HL-60 (cell line): ENCODE measurements around the gene NUCB1.
A peak's percentile ranks its signal among the peaks of the same experiment; 100 is the strongest.

ENCODE experiments used
- DNase-seq, 2 experiments: peaks; one replicate each; pipeline ENCODE4 v3.0.0-alpha.2; 2010 to 2020; ENCODE audit warnings: low read depth in 1 of 2, low spot score in 1 of 2
- H3K27ac ChIP-seq: fragments of 250-450 bp; sonication (Bioruptor Pico); replicated peaks from 2 replicates; pipeline ENCODE4 v1.5.1; 2020; ENCODE audit warnings: mild to moderate bottlenecking, moderate library complexity
- H3K27me3 ChIP-seq: fragments of 250-450 bp; sonication (Bioruptor Pico); 2 replicates; pipeline ENCODE4 v1.5.1; 2021; ENCODE audit warnings: mild to moderate bottlenecking, moderate library complexity; ENCODE audit not compliant: insufficient read depth, poor library complexity, severe bottlenecking
- H3K4me3 ChIP-seq: replicated peaks from 2 replicates; pipeline ENCODE4 v1.5.1; 2011; ENCODE audit warnings: mild to moderate bottlenecking, control low read depth, low read length; ENCODE audit not compliant: insufficient read depth
- GABPA ChIP-seq: IDR thresholded peaks from 2 replicates; pipeline ENCODE4 v1.6.1; 2012; ENCODE audit warnings: low read depth
- POLR2AphosphoS5 ChIP-seq: IDR thresholded peaks from 2 replicates; pipeline ENCODE4 v1.6.1; 2012; ENCODE audit warnings: low read depth
- SPI1 ChIP-seq: IDR thresholded peaks from 2 replicates; pipeline ENCODE4 v1.6.1; 2012; ENCODE audit warnings: low read depth, mild to moderate bottlenecking, borderline replicate concordance
- TF ChIP-seq, protein P1 (sequence below): IDR thresholded peaks from 2 replicates; pipeline ENCODE4 v1.6.1; 2012; ENCODE audit warnings: low read depth; ENCODE audit not compliant: insufficient replicate concordance
- TF ChIP-seq, protein P2 (sequence below): IDR thresholded peaks from one replicate; pipeline ENCODE4 v1.5.1; 2011; ENCODE audit warnings: low read length, control low read depth, inconsistent platforms; ENCODE audit not compliant: insufficient read depth

NUCB1 gene

DNA sequence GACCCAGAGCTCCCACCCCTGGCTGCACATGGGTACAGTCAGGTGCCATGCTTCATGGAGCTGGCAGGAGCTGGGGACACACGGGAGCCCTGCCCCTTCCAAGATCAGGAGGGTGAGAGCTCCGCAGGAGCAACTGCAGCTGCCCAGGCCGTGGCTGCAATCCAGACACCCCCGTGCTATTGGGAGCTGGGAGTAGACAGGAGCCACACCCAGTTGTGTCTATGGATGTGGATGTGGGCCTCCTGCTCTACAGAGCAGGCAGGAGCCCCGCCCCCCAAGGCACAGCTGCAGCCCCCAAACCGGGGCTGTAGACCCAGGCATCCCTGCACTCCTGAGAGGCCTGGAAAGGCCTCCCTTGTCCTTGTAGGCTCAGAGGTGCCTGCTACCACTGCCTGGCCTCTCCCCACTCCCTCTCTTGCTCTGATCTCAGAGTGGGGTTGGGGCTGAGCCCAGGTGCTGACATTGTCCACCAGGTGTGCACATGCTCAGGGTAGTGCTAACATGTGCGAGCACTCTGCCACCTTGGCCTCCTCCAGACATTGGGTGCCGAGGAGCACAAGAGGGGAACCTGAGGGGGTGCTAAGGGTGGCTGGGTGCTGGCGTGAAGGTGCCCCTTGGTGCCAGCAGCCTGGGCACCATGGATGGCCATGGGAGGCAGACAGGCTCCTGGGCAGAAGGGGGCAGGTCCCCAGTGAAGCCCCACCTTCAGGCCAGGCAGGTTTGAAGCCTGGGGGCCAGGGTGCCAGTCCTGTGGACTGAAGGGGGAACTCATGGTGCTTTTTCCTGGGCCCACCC, 46.5 kb downstream of the NUCB1 start:
- no peak overlapping the region for H3K27ac ChIP-seq
- DNase-seq: no peak
- TF ChIP-seq SPI1: no peak
- TF ChIP-seq, protein P1, sequence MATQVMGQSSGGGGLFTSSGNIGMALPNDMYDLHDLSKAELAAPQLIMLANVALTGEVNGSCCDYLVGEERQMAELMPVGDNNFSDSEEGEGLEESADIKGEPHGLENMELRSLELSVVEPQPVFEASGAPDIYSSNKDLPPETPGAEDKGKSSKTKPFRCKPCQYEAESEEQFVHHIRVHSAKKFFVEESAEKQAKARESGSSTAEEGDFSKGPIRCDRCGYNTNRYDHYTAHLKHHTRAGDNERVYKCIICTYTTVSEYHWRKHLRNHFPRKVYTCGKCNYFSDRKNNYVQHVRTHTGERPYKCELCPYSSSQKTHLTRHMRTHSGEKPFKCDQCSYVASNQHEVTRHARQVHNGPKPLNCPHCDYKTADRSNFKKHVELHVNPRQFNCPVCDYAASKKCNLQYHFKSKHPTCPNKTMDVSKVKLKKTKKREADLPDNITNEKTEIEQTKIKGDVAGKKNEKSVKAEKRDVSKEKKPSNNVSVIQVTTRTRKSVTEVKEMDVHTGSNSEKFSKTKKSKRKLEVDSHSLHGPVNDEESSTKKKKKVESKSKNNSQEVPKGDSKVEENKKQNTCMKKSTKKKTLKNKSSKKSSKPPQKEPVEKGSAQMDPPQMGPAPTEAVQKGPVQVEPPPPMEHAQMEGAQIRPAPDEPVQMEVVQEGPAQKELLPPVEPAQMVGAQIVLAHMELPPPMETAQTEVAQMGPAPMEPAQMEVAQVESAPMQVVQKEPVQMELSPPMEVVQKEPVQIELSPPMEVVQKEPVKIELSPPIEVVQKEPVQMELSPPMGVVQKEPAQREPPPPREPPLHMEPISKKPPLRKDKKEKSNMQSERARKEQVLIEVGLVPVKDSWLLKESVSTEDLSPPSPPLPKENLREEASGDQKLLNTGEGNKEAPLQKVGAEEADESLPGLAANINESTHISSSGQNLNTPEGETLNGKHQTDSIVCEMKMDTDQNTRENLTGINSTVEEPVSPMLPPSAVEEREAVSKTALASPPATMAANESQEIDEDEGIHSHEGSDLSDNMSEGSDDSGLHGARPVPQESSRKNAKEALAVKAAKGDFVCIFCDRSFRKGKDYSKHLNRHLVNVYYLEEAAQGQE: no peak
- no peak for TF ChIP-seq GABPA
- H3K27me3 ChIP-seq: no peaks in the 10 kb centered on the region
- no peak overlapping the region for H3K4me3 ChIP-seq

DNA sequence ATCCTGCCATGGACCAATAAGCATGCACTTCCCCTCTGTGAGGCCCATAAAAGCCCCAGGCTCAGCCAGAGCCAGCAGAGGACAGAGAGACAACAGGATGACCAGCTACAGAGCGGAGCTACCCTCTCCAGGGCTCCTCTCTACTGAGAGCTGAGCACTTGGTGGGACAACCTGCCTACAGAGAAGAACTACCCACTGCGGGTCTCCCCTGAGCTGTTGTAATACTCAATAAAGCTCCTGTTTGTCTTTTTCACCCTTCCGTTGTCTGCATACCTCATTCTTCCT, 47.1 kb downstream of the NUCB1 start:
- no peak overlapping the region for H3K4me3 ChIP-seq
- no peak for DNase-seq
- H3K27me3 ChIP-seq: no peaks in the 10 kb centered on the region
- H3K27ac ChIP-seq: no peak overlapping the region
- TF ChIP-seq SPI1: peak; percentile 20; the same call in 1 of the 2 replicates
- TF ChIP-seq, protein P2, sequence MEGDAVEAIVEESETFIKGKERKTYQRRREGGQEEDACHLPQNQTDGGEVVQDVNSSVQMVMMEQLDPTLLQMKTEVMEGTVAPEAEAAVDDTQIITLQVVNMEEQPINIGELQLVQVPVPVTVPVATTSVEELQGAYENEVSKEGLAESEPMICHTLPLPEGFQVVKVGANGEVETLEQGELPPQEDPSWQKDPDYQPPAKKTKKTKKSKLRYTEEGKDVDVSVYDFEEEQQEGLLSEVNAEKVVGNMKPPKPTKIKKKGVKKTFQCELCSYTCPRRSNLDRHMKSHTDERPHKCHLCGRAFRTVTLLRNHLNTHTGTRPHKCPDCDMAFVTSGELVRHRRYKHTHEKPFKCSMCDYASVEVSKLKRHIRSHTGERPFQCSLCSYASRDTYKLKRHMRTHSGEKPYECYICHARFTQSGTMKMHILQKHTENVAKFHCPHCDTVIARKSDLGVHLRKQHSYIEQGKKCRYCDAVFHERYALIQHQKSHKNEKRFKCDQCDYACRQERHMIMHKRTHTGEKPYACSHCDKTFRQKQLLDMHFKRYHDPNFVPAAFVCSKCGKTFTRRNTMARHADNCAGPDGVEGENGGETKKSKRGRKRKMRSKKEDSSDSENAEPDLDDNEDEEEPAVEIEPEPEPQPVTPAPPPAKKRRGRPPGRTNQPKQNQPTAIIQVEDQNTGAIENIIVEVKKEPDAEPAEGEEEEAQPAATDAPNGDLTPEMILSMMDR: no peak

DNA sequence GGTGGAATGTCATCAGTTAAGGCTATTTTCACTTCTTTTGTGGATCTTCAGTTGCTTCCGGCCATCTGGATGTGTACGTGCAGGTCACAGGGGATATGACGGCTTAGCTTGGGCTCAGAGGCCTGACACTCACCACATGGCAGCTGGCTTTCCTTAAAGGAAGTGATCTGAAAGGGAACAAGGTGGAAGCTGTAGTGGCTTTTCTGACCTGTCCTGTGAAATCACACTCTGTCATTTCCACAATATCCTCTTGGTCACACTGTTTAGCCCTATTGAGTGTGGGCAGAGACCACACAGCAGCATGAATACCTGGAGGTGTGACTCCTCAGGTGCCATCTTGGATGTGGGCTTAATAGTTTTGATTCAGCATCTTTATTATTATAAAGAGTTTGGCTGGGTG, 50.0 kb downstream of the NUCB1 start:
- Histone ChIP-seq H3K4me3 (no peak overlapping the region), H3K27ac (no peak overlapping the region), H3K27me3 (no peaks in the 10 kb centered on the region)
- no peak for DNase-seq
- TF ChIP-seq GABPA (no peak), SPI1 (no peak), POLR2AphosphoS5 (no peak)
- TF ChIP-seq, protein P1: no peak
- TF ChIP-seq, protein P2: no peak

DNA sequence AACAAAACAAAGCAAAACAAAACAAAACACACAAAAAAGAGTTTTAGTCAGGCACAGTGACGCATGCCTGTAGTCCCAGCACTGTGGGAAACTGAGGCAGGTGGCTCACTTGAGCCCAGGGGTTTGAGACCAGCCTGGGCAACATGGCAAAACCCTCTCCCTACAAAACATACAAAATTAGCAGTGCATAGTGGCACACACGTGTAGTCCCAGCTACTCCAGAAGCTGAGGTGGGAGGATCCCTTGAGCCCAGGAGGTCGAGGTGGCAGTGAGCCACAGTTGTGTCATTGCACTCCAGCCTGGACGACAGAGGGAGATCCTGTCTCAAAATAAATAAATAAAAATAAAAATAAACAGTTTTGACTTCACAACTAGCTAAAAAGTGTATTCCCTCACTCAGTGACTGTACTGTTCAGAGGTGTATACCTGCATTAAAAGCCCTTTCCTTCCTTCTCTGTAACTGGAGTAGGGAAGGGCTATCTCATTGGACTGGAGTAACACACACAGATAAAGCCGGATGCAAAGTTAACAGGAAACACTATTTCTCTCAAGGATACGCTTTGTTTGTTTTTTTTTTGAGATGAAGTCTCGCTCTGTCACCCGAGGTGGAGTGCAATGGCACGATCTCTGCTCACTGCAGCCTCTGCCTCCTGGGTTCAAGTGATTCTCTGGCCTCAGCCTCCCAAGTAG, 50.9 kb downstream of the NUCB1 start:
- Histone ChIP-seq H3K27me3 (no peaks in the 10 kb centered on the region), H3K4me3 (no peak overlapping the region), H3K27ac (no peak overlapping the region)
- DNase-seq: no peak
- no peak for TF ChIP-seq POLR2AphosphoS5
- TF ChIP-seq, protein P2: no peak
- TF ChIP-seq, protein P1: no peak
